Erythroblast (primary cell): ENCODE data around the gene FGF12.

Experiments
- GATA1 ChIP-seq: IDR thresholded peaks from 2 replicates; pipeline ENCODE4 v1.6.1; 2011; ENCODE audit warnings: low read depth, mild to moderate bottlenecking, control low read depth, low read length, moderate library complexity
- POLR2A ChIP-seq: IDR thresholded peaks from 2 replicates; pipeline ENCODE4 v1.6.1; 2011; ENCODE audit warnings: mild to moderate bottlenecking, low read length

GRCh38 chr3:192108820-192109219 is 618.5 kb downstream of the FGF12 start:
- TF ChIP-seq POLR2A (no peak), GATA1 (no peak)
